HG02642 (cell line): Measurements from ENCODE around the gene F9.

ENCODE experiments used
- ATAC-seq: cut with Tn5 transposase; IDR thresholded peaks from one replicate; pipeline ENCODE4 v1.9.1; 2021; ENCODE audit warnings: mild to moderate bottlenecking; ENCODE audit not compliant: unreplicated experiment, poor library complexity

The F9 gene

DNA sequence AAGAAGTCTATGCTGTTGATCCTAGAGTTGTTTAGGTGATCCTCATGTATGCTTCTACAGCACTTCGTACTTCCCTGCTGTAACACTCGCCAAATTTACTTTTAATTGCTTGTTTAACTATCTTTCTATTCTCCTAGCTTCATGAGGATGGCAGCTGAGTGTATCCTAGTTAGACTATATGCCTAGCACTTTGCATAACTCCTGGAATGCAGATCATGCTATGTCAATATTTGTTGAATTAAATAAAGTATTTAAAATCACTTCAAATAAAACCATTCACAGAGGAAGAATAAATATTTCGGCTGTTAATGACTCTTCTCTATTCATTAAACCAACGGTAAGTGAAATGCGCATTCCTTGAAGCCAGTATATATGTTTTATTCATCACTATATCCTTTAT, 55.1 kb downstream of the F9 start:
- no peak for ATAC-seq

DNA sequence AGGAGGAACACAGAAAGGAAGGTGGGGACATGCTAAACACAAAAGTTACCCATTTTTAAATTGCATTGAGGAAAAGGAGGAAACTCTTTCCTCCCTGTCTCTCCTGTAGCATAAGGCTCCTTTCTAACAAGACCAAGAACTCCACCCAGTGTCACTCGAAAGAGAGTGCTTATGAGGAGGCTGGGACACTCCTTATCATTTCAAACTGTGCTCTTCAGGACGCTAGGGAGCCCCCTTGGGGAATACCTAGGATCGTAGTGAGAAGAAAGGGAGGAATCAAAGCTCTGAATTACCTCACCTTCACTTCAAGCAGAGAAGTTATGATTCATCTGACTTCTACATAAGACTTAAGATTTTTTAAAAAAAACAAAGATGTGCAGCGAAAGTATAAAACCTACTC, 65.5 kb downstream of the F9 start:
- no peak for ATAC-seq

DNA sequence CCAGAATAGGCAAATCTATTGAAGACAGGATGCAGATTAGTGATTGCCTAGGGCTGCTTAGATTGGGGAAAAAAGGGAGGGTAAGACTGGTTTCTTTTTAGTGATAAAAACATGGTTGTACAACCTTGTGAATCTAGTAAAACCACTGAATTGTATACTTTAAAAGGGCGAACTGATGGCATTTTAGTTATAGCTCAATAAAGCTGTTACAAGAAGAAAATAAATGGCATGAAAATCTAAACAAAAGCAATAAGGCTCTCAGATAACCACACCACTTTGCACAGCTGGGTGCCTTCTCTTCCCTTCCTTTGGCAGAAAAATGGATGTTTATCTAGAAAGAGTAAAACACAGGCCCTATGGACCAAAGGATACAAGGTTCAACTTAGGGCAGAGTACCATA, 69.6 kb downstream of the F9 start:
- no peak for ATAC-seq
